HAP-1 (cell line): Measurements from ENCODE around the gene LMTK3.
"Not testable (repeated sequence)": the region's sequence is repeated elsewhere in the genome, so short reads cannot be mapped to it uniquely, and the experiment has no call there.

Source experiments
- DNase-seq, 2 experiments: peaks; one replicate each; pipeline ENCODE4 v3.0.0-alpha.2; 2016 to 2020; ENCODE audit warnings: low spot score in 2 of 2
- H3K27me3 ChIP-seq: fragments of 250-450 bp; sonication (Bioruptor Pico); 2 replicates; pipeline ENCODE4 v1.5.1; 2020; ENCODE audit warnings: low read depth, mild to moderate bottlenecking, moderate library complexity
- H3K36me3 ChIP-seq: fragments of 250-450 bp; sonication (Bioruptor Pico); replicated peaks from 2 replicates; pipeline ENCODE4 v1.5.1; 2020; ENCODE audit warnings: mild to moderate bottlenecking
- H3K4me1 ChIP-seq: fragments of 250-450 bp; sonication (Bioruptor Pico); 2 replicates; pipeline ENCODE4 v1.5.1; 2020; ENCODE audit warnings: mild to moderate bottlenecking
- H3K4me3 ChIP-seq: fragments of 250-450 bp; sonication (Bioruptor Pico); 2 replicates; pipeline ENCODE4 v1.5.1; 2020; ENCODE audit warnings: mild to moderate bottlenecking, moderate library complexity
- H3K9me3 ChIP-seq: fragments of 250-450 bp; sonication (Bioruptor Pico); 2 replicates; pipeline ENCODE4 v1.5.1; 2020; ENCODE audit warnings: mild to moderate bottlenecking, moderate library complexity
- in situ Hi-C: fragments of 300-500 bp; cut with MboI; formaldehyde crosslinking; loops from 3 replicates; pipeline ENCODE4 v1.14.3; 2020; ENCODE audit warnings: low sequenced_read_pairs, inconsistent platforms, mixed read lengths

The LMTK3 gene

GRCh38 chr19:48493718-48494401 lies 17.8 kb downstream of the LMTK3 start:
- in situ Hi-C loops = no loop called here
- Histone ChIP-seq H3K4me1 (peaks cover 16% of the 10 kb centered on the region), H3K9me3 (no peaks in the 10 kb centered on the region), H3K4me3 (peak overlapping the region; percentile 50), H3K27me3 (no peaks in the 10 kb centered on the region), H3K36me3 (no peaks in the 10 kb centered on the region)
- no peak for DNase-seq

- H3K4me1 ChIP-seq = peaks cover 16% of the 10 kb centered on the region
- H3K36me3 ChIP-seq = no peaks in the 10 kb centered on the region
- H3K27me3 ChIP-seq = no peaks in the 10 kb centered on the region
- peak overlapping the region; percentile 50 for H3K4me3 ChIP-seq
- in situ Hi-C loops = no loop called here
- no peaks in the 10 kb centered on the region for H3K9me3 ChIP-seq
- peak; percentile 96 to 100 for DNase-seq
These were observed 18.5 kb downstream of the LMTK3 start for GRCh38 chr19:48492925-48493717.

- in situ Hi-C loops = no loop called here
- H3K4me1 ChIP-seq = peaks cover 16% of the 10 kb centered on the region
- no peaks in the 10 kb centered on the region for H3K36me3 ChIP-seq
- H3K4me3 ChIP-seq = no peak overlapping the region
- H3K9me3 ChIP-seq = no peaks in the 10 kb centered on the region
- peak in 1 of 2 experiments; percentile 48 for DNase-seq
- H3K27me3 ChIP-seq = no peaks in the 10 kb centered on the region
These were observed 19.9 kb downstream of the LMTK3 start for GRCh38 chr19:48491793-48492123.

GRCh38 chr19:48490981-48491792 lies 20.4 kb downstream of the LMTK3 start:
- H3K27me3 ChIP-seq = no peaks in the 10 kb centered on the region
- peaks cover 16% of the 10 kb centered on the region for H3K4me1 ChIP-seq
- H3K4me3 ChIP-seq = peak overlapping the region; percentile 22
- H3K36me3 ChIP-seq = no peaks in the 10 kb centered on the region
- in situ Hi-C loops = no loop called here
- H3K9me3 ChIP-seq = no peaks in the 10 kb centered on the region
- DNase-seq = peak; percentile 61 to 78

- Histone ChIP-seq H3K4me1 (peaks cover 16% of the 10 kb centered on the region), H3K27me3 (no peaks in the 10 kb centered on the region), H3K36me3 (no peaks in the 10 kb centered on the region), H3K4me3 (no peak overlapping the region), H3K9me3 (no peaks in the 10 kb centered on the region)
- DNase-seq = peak; percentile 65 to 91
- in situ Hi-C loops = no loop called here
These were observed 21.9 kb downstream of the LMTK3 start for GRCh38 chr19:48489608-48490216.

GRCh38 chr19:48488478-48488877 lies 23.2 kb downstream of the LMTK3 start:
- H3K4me3 ChIP-seq, H3K9me3 ChIP-seq, H3K27me3 ChIP-seq, H3K36me3 ChIP-seq, DNase-seq, in situ Hi-C loops: not testable (repeated sequence)
- peaks cover 13% of the 10 kb centered on the region for H3K4me1 ChIP-seq

- Histone ChIP-seq H3K36me3 (no peaks in the 10 kb centered on the region), H3K4me1 (peaks cover 13% of the 10 kb centered on the region), H3K4me3 (no peak overlapping the region), H3K9me3 (no peaks in the 10 kb centered on the region), H3K27me3 (no peaks in the 10 kb centered on the region)
- no peak for DNase-seq
- in situ Hi-C loops = no loop called here
These were observed 23.7 kb downstream of the LMTK3 start for GRCh38 chr19:48487948-48488347.

- Histone ChIP-seq H3K4me1 (peaks cover 12% of the 10 kb centered on the region), H3K9me3 (no peaks in the 10 kb centered on the region), H3K27me3 (no peaks in the 10 kb centered on the region), H3K4me3 (no peak overlapping the region), H3K36me3 (no peaks in the 10 kb centered on the region)
- in situ Hi-C loops = no loop called here
- no peak for DNase-seq
These were observed 24.1 kb downstream of the LMTK3 start for GRCh38 chr19:48487544-48487943.

- H3K9me3 ChIP-seq, DNase-seq, in situ Hi-C loops, H3K36me3 ChIP-seq, H3K4me3 ChIP-seq, H3K4me1 ChIP-seq, H3K27me3 ChIP-seq: not testable (repeated sequence)
These were observed 24.9 kb downstream of the LMTK3 start for GRCh38 chr19:48486706-48487105.

- H3K9me3 ChIP-seq = no peaks in the 10 kb centered on the region
- no peaks in the 10 kb centered on the region for H3K4me1 ChIP-seq
- in situ Hi-C loops = no loop called here
- peaks cover 5% of the 10 kb centered on the region for H3K36me3 ChIP-seq
- H3K27me3 ChIP-seq = no peaks in the 10 kb centered on the region
- H3K4me3 ChIP-seq = no peak overlapping the region
- DNase-seq = no peak
These were observed 26.6 kb downstream of the LMTK3 start for GRCh38 chr19:48484931-48485612.

- no peak for DNase-seq
- in situ Hi-C loops = no loop called here
- H3K36me3 ChIP-seq = peaks cover 12% of the 10 kb centered on the region
- H3K9me3 ChIP-seq = no peaks in the 10 kb centered on the region
- H3K27me3 ChIP-seq = no peaks in the 10 kb centered on the region
- H3K4me1 ChIP-seq = no peaks in the 10 kb centered on the region
- no peak overlapping the region for H3K4me3 ChIP-seq
These were observed 27.3 kb downstream of the LMTK3 start for GRCh38 chr19:48484247-48484893.

- H3K4me3 ChIP-seq = no peak overlapping the region
- no peak for DNase-seq
- H3K9me3 ChIP-seq = no peaks in the 10 kb centered on the region
- peaks cover 17% of the 10 kb centered on the region for H3K36me3 ChIP-seq
- no peaks in the 10 kb centered on the region for H3K27me3 ChIP-seq
- in situ Hi-C loops = no loop called here
- H3K4me1 ChIP-seq = no peaks in the 10 kb centered on the region
These were observed 28.3 kb downstream of the LMTK3 start for GRCh38 chr19:48483301-48483700.
